ENCODE results near the gene ANTKMT.

ANTKMT gene

GRCh38 chr16:729768-730665 is 9.1 kb downstream of the ANTKMT start:
- TF ChIP-seq REST (IDR thresholded peaks at IDR 0.05; ENCODE audit: insufficient read depth in 1 of 2, low read depth in 2 of 2, low read length in 2 of 2) (no peak), FOXP2 (optimal IDR thresholded peaks at IDR 0.05; ENCODE audit: borderline replicate concordance, extremely low read depth, extremely low read length, insufficient read depth) (no peak), TAF1 (IDR thresholded peaks at IDR 0.05; ENCODE audit: borderline replicate concordance, insufficient read depth, low read length) (no peak), POLR2AphosphoS5 (IDR thresholded peaks at IDR 0.05; ENCODE audit: low read depth, low read length) (no peak), SIN3A (IDR thresholded peaks at IDR 0.05; ENCODE audit: borderline replicate concordance, insufficient read depth, low read length) (no peak)

DNA sequence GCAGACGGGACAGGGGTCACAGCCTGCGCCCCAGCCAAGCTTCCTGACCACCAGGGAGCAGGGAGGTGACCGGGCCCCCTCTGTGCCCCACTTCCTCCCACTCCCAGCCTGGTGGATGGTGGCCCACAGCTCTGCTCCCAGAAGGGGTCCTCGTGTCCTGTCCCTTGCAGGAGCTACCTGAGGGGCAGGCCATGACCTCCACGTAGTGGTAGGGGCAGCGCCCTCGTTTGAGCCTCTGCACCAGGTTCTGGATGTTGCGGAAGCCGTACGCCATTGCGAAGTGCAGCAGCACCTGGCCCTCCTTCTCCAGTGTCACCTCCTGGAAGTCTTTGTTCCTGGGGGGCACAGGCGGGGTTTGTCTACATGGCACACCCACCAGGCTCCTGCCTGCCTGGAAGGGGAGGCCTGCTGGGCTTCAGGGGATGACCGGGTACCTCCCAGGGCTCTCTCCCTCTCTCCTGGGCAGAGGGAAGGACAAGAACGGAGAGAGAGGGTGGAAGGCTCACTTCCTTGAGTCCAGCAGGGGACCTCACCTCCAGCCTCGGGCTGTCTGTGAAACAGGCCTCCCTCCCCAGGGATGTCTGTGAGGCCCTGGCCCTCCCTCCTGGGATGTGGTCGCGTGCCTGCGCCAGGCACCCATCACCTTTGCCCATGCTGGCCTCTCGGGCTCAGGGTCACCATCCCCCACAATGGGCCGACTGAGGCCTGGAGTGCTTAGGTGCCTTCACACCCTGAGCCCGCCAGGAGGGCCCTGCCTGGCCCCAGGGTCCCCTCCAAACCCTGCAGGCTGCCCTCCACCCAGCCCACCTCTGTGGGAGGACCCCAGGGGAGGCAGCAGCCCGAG is 9.9 kb downstream of the ANTKMT start:
- TF ChIP-seq REST (IDR thresholded peaks at IDR 0.05; ENCODE audit: insufficient read depth in 1 of 2, low read depth in 2 of 2, low read length in 2 of 2) (no peak), FOXP2 (optimal IDR thresholded peaks at IDR 0.05; ENCODE audit: borderline replicate concordance, extremely low read depth, extremely low read length, insufficient read depth) (no peak), POLR2AphosphoS5 (IDR thresholded peaks at IDR 0.05; ENCODE audit: low read depth, low read length) (no peak), TAF1 (IDR thresholded peaks at IDR 0.05; ENCODE audit: borderline replicate concordance, insufficient read depth, low read length) (no peak), SIN3A (IDR thresholded peaks at IDR 0.05; ENCODE audit: borderline replicate concordance, insufficient read depth, low read length) (no peak)

DNA sequence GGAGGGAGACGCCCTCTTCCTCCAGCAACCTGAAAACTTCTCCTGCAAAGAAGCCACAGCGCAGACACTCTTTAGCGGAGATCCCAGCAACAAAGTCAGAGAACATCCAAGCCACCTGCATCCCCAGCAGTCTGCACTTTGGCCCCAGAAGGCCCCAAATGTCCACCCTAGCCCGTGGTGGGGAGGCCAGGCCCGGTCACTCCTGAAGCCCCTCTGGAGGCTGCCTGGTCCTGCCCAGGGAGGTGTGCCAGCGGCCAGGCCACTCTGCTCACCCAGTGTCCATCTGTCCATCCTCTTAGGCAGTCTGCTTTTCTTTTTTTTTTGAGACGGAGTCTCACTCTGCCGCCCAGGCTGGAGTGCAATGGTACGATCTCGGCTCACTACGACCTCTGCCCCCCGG is 11.4 kb downstream of the ANTKMT start:
- TF ChIP-seq REST (IDR thresholded peaks at IDR 0.05; ENCODE audit: insufficient read depth in 1 of 2, low read depth in 2 of 2, low read length in 2 of 2), result no peak
- TF ChIP-seq TAF1 (IDR thresholded peaks at IDR 0.05; ENCODE audit: borderline replicate concordance, insufficient read depth, low read length), result no peak
- no peak for TF ChIP-seq SIN3A (IDR thresholded peaks at IDR 0.05; ENCODE audit: borderline replicate concordance, insufficient read depth, low read length)
- TF ChIP-seq FOXP2 (optimal IDR thresholded peaks at IDR 0.05; ENCODE audit: borderline replicate concordance, extremely low read depth, extremely low read length, insufficient read depth), result no peak
- TF ChIP-seq POLR2AphosphoS5 (IDR thresholded peaks at IDR 0.05; ENCODE audit: low read depth, low read length), result no peak

DNA sequence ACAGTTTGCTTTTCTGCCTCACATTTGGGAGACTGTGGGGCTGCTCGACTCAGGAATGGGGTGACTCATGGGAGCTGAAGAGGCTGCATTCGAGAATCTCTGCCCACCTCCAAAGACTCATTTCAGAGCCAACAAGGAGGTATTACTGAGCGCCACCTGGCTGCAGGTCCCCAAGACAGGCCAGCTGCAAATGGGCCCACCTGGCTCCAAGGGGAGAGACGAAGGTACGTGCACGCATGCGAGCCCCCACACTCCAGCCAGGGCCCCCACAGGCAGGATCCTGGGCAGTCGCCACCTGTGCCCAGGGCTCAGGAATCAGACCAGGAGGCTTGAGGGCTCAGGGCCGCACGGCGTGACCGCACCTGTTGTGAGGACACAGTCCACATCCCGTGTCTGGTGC is 12.0 kb downstream of the ANTKMT start:
- TF ChIP-seq FOXP2 (optimal IDR thresholded peaks at IDR 0.05; ENCODE audit: borderline replicate concordance, extremely low read depth, extremely low read length, insufficient read depth) (no peak), TAF1 (IDR thresholded peaks at IDR 0.05; ENCODE audit: borderline replicate concordance, insufficient read depth, low read length) (no peak), SIN3A (IDR thresholded peaks at IDR 0.05; ENCODE audit: borderline replicate concordance, insufficient read depth, low read length) (no peak), POLR2AphosphoS5 (IDR thresholded peaks at IDR 0.05; ENCODE audit: low read depth, low read length) (no peak), REST (IDR thresholded peaks at IDR 0.05; ENCODE audit: insufficient read depth in 1 of 2, low read depth in 2 of 2, low read length in 2 of 2) (no peak)
